ENCODE results near the gene DNPEP. TPM values are rescaled to one million over a fixed set of nuclear protein-coding genes. Genes with fewer than 3 reads are reported as not detected.

The DNPEP gene
- total RNA-seq, result 25.1 TPM

DNA sequence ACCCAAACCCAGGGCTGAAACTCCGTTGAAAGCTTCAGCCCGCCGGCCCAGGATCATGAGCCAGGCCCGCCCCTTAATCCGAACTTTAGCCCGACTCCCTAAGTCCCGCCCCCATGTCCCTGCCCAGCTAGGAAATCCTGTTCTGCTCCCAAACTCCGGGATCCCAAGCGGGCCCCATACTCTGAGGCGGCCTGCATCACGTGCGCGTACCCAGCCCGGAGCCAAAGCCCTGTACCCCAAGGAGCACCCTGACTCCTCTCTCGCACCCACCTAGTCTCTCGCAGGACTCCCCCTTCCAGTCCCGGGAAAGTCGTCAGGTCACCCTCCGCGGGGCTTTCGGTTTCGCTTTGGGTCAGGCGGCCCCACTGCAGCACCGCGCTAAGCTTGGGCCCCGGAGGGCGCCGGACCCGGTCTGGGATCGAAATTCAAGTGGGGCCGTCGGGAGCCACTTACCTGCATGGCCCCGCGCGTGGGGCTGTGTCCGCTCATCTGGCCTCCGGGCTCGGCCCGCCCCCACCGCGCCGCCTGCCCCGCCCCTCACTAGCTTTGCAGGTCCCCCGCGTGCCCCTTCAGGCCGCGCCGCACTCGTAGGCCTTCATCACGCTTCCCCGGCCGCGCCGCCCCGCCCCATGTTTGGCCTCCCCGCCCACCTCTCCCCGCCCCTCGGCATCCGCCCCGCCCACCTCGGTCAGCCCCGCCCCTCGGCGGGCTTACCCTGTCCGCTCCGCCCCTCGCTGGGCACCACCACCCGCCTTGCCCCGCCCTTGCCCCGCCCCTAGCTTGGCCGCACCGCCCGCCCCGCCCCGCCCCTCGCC lies at the start of gene DNPEP:
DNPEP (minus strand) TSS at position 607 of the 815 bp plus-strand sequence; CDS start at position 489, 118 bp downstream.
- Histone ChIP-seq H3K4me3 (ENCODE audit: low read length in 3 of 3) (peak within 1 kb of the TSS; percentile 83 to 92 (median 91)), H3K36me3 (ENCODE audit: control insufficient read depth in 3 of 3, insufficient read depth in 3 of 3, low read length in 3 of 3) (peaks cover 33 to 38% (median 36%) of the 10 kb centered on the region in 3 donors), H3K27ac (ENCODE audit: low read depth, low read length) (peak within 1 kb of the TSS; percentile 91), H3K9ac (ENCODE audit: low read depth in 1 of 3, low read length in 3 of 3) (peak within 1 kb of the TSS; percentile 92 to 97 (median 93)), H3K4me1 (ENCODE audit: control insufficient read depth in 3 of 3, insufficient read depth in 3 of 3, low read length in 3 of 3) (peaks cover 13 to 25% (median 13%) of the 10 kb centered on the region in 3 donors), H3K9me3 (ENCODE audit: control insufficient read depth in 3 of 3, low read length in 3 of 3) (no peaks in the 10 kb centered on the region), H3K27me3 (ENCODE audit: control insufficient read depth in 3 of 3, insufficient read depth in 3 of 3, low read length in 3 of 3) (no peaks in the 10 kb centered on the region)

GRCh38 chr2:219437141-219437540 lies 49.4 kb upstream of the DNPEP start:
- Histone ChIP-seq H3K36me3 (ENCODE audit: control insufficient read depth in 3 of 3, insufficient read depth in 3 of 3, low read length in 3 of 3) (peaks cover 0 to 5% (median 5%) of the 10 kb centered on the region in 3 donors), H3K27me3 (ENCODE audit: control insufficient read depth in 3 of 3, insufficient read depth in 3 of 3, low read length in 3 of 3) (peaks cover 0 to 13% (median 12%) of the 10 kb centered on the region in 3 donors), H3K9me3 (ENCODE audit: control insufficient read depth in 3 of 3, low read length in 3 of 3) (no peaks in the 10 kb centered on the region), H3K4me3 (ENCODE audit: low read length in 3 of 3) (peak overlapping the region; percentile 81 to 86 (median 84)), H3K4me1 (ENCODE audit: control insufficient read depth in 3 of 3, insufficient read depth in 3 of 3, low read length in 3 of 3) (peaks cover 68 to 84% (median 69%) of the 10 kb centered on the region in 3 donors), H3K9ac (ENCODE audit: low read depth in 1 of 3, low read length in 3 of 3) (peak overlapping the region; percentile 40 to 94 (median 92)), H3K27ac (ENCODE audit: low read depth, low read length) (peak overlapping the region; percentile 96)

GRCh38 chr2:219436491-219436890 lies 48.8 kb upstream of the DNPEP start:
- peak overlapping the region; percentile 96 for H3K27ac ChIP-seq (ENCODE audit: low read depth, low read length)
- H3K4me3 ChIP-seq (ENCODE audit: low read length in 3 of 3), result peak overlapping the region; percentile 81 to 86 (median 84)
- no peaks in the 10 kb centered on the region for H3K9me3 ChIP-seq (ENCODE audit: control insufficient read depth in 3 of 3, low read length in 3 of 3)
- peaks cover 0 to 12% (median 11%) of the 10 kb centered on the region in 3 donors for H3K27me3 ChIP-seq (ENCODE audit: control insufficient read depth in 3 of 3, insufficient read depth in 3 of 3, low read length in 3 of 3)
- H3K9ac ChIP-seq (ENCODE audit: low read depth in 1 of 3, low read length in 3 of 3), result peak overlapping the region; percentile 92 to 94 (median 94)
- peaks cover 0 to 5% (median 5%) of the 10 kb centered on the region in 3 donors for H3K36me3 ChIP-seq (ENCODE audit: control insufficient read depth in 3 of 3, insufficient read depth in 3 of 3, low read length in 3 of 3)
- peaks cover 66 to 81% (median 67%) of the 10 kb centered on the region in 3 donors for H3K4me1 ChIP-seq (ENCODE audit: control insufficient read depth in 3 of 3, insufficient read depth in 3 of 3, low read length in 3 of 3)

DNA sequence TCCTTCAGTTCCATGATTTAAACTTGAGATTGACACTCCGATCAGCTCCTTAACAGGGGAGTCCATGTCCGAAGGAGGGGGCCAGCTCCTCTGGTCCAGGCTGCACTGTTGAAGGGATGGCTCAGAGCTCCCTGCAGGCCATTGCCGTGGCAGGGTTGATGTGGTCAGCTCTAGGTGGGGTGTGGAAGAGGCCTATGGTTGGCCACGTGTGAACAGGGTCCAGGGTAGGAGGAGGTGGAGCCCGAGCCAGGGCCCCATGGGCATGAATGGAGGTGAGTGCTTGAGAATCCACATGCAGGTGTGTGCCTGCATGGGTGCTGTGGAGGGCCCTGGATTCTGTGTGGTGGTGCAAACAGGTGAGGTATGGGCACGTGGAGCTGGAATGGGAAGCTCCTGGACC lies 48.0 kb upstream of the DNPEP start:
- Histone ChIP-seq H3K36me3 (ENCODE audit: control insufficient read depth in 3 of 3, insufficient read depth in 3 of 3, low read length in 3 of 3) (peaks cover 0 to 5% (median 5%) of the 10 kb centered on the region in 3 donors), H3K27me3 (ENCODE audit: control insufficient read depth in 3 of 3, insufficient read depth in 3 of 3, low read length in 3 of 3) (peaks cover 0 to 10% (median 8%) of the 10 kb centered on the region in 3 donors), H3K9ac (ENCODE audit: low read depth in 1 of 3, low read length in 3 of 3) (peak overlapping the region; percentile 92 to 94 (median 94)), H3K9me3 (ENCODE audit: control insufficient read depth in 3 of 3, low read length in 3 of 3) (no peaks in the 10 kb centered on the region), H3K4me1 (ENCODE audit: control insufficient read depth in 3 of 3, insufficient read depth in 3 of 3, low read length in 3 of 3) (peaks cover 62 to 78% (median 63%) of the 10 kb centered on the region in 3 donors), H3K4me3 (ENCODE audit: low read length in 3 of 3) (peak overlapping the region; percentile 81 to 86 (median 84)), H3K27ac (ENCODE audit: low read depth, low read length) (peak overlapping the region; percentile 96)

DNA sequence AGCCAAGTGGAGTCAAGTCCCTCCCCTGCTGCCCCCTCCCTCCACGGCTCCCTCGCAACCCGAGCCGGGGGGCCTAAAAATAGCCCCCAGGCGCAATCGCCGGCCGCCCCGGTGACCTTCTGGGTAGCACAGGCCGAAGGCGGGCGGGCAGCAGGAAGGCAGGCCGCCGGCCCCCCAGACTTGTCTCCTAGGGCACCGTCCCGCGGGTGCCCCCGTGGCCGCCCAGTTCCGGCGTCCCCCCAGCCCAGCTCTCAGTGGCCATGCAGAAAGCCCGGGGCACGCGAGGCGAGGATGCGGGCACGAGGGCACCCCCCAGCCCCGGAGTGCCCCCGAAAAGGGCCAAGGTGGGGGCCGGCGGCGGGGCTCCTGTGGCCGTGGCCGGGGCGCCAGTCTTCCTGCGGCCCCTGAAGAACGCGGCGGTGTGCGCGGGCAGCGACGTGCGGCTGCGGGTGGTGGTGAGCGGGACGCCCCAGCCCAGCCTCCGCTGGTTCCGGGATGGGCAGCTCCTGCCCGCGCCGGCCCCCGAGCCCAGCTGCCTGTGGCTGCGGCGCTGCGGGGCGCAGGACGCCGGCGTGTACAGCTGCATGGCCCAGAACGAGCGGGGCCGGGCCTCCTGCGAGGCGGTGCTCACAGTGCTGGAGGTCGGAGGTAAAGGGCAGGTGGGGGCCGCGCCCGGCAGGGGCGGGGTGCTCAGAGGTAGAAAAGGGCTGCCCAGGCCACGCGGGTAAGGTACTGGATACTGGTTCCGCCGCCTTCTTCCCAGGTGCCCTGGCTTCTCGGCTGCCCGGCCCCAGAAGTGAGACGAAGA lies 47.2 kb upstream of the DNPEP start, which contains the start of gene SPEG:
SPEG (plus strand) TSS at position 126 of the 808 bp plus-strand sequence; CDS start at position 261, 135 bp downstream.
- Histone ChIP-seq H3K27me3 (ENCODE audit: control insufficient read depth in 3 of 3, insufficient read depth in 3 of 3, low read length in 3 of 3) (peaks cover 0 to 10% (median 8%) of the 10 kb centered on the region in 3 donors), H3K4me3 (ENCODE audit: low read length in 3 of 3) (peak within 1 kb of the TSS; percentile 81 to 86 (median 84)), H3K27ac (ENCODE audit: low read depth, low read length) (peak within 1 kb of the TSS; percentile 96), H3K9ac (ENCODE audit: low read depth in 1 of 3, low read length in 3 of 3) (peak within 1 kb of the TSS; percentile 92 to 94 (median 94)), H3K9me3 (ENCODE audit: control insufficient read depth in 3 of 3, low read length in 3 of 3) (no peaks in the 10 kb centered on the region), H3K36me3 (ENCODE audit: control insufficient read depth in 3 of 3, insufficient read depth in 3 of 3, low read length in 3 of 3) (peaks cover 0 to 5% (median 5%) of the 10 kb centered on the region in 3 donors), H3K4me1 (ENCODE audit: control insufficient read depth in 3 of 3, insufficient read depth in 3 of 3, low read length in 3 of 3) (peaks cover 62 to 79% (median 63%) of the 10 kb centered on the region in 3 donors)

- peaks cover 57 to 75% (median 60%) of the 10 kb centered on the region in 3 donors for H3K4me1 ChIP-seq (ENCODE audit: control insufficient read depth in 3 of 3, insufficient read depth in 3 of 3, low read length in 3 of 3)
These were observed 46.7 kb upstream of the DNPEP start for GRCh38 chr2:219434468-219434717.

GRCh38 chr2:219433666-219434467 lies 46.2 kb upstream of the DNPEP start:
- peak overlapping the region; percentile 76 to 94 (median 92) for H3K9ac ChIP-seq (ENCODE audit: low read depth in 1 of 3, low read length in 3 of 3)
- peaks cover 0 to 10% (median 8%) of the 10 kb centered on the region in 3 donors for H3K27me3 ChIP-seq (ENCODE audit: control insufficient read depth in 3 of 3, insufficient read depth in 3 of 3, low read length in 3 of 3)
- peaks cover 0 to 5% (median 5%) of the 10 kb centered on the region in 3 donors for H3K36me3 ChIP-seq (ENCODE audit: control insufficient read depth in 3 of 3, insufficient read depth in 3 of 3, low read length in 3 of 3)
- peak overlapping the region; percentile 59 to 84 (median 73) for H3K4me3 ChIP-seq (ENCODE audit: low read length in 3 of 3)
- H3K27ac ChIP-seq (ENCODE audit: low read depth, low read length), result peak overlapping the region; percentile 96
- peaks cover 52 to 69% (median 55%) of the 10 kb centered on the region in 3 donors for H3K4me1 ChIP-seq (ENCODE audit: control insufficient read depth in 3 of 3, insufficient read depth in 3 of 3, low read length in 3 of 3)
- H3K9me3 ChIP-seq (ENCODE audit: control insufficient read depth in 3 of 3, low read length in 3 of 3), result no peaks in the 10 kb centered on the region

More at GRCh38 chr2:219434468-219434717, 46.7 kb upstream of the DNPEP start:
- peaks cover 0 to 10% (median 8%) of the 10 kb centered on the region in 3 donors for H3K27me3 ChIP-seq (ENCODE audit: control insufficient read depth in 3 of 3, insufficient read depth in 3 of 3, low read length in 3 of 3)
- peaks cover 0 to 5% (median 5%) of the 10 kb centered on the region in 3 donors for H3K36me3 ChIP-seq (ENCODE audit: control insufficient read depth in 3 of 3, insufficient read depth in 3 of 3, low read length in 3 of 3)
- no peaks in the 10 kb centered on the region for H3K9me3 ChIP-seq (ENCODE audit: control insufficient read depth in 3 of 3, low read length in 3 of 3)
- H3K27ac ChIP-seq (ENCODE audit: low read depth, low read length), result peak overlapping the region; percentile 96
- peak overlapping the region; percentile 76 to 94 (median 92) for H3K9ac ChIP-seq (ENCODE audit: low read depth in 1 of 3, low read length in 3 of 3)
- peak overlapping the region; percentile 59 to 84 (median 73) for H3K4me3 ChIP-seq (ENCODE audit: low read length in 3 of 3)

DNA sequence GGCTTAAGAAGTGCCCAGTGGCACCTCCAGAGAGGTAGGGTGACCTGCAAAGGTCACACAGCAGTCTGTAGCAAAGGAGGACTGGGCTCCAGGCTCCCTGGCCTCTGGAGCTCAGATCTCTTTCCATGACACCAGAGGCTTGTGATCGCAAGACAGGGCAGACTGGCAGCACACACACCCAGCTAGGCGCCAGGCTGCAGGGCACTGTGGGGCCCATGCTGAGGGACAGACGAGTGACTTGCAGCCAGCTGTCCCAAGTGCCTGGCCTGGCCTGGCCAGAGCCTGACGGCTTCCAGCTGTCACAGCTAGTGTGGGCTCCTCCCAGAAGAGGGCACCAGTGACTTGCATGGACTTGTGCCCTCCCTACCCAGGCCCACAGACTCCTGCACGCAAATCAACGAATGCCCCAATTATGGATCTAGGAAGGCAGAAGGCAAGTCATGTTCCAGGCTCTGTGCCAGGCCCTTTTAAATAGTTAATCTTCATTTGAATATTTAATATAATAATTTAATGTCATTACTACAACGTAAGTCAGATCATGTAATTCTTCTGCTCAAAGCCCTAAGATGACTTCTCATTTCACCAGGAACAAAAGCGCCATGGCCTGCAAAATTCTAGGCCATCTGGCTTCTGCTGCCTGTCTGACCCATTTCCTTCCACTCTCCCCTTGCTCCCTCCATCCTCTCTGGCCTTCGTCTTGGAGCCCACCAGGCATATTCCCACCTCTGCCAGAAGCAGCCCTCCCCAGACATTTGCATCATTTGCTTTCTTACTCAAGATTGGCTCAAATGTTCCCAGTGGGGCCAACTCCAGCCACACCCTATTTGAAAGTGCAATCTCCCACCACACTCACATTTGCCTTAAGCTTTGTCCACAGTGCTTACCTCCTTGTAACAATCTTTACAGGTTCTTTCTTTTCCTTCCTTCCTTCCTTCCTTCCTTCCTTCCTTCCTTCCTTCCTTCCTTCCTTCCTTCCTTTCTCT lies 43.2 kb upstream of the DNPEP start:
- no peaks in the 10 kb centered on the region for H3K9me3 ChIP-seq (ENCODE audit: control insufficient read depth in 3 of 3, low read length in 3 of 3)
- H3K36me3 ChIP-seq (ENCODE audit: control insufficient read depth in 3 of 3, insufficient read depth in 3 of 3, low read length in 3 of 3), result peaks cover 5 to 11% (median 11%) of the 10 kb centered on the region in 3 donors
- peak overlapping the region; percentile 82 for H3K27ac ChIP-seq (ENCODE audit: low read depth, low read length)
- H3K4me1 ChIP-seq (ENCODE audit: control insufficient read depth in 3 of 3, insufficient read depth in 3 of 3, low read length in 3 of 3), result peaks cover 24 to 44% (median 25%) of the 10 kb centered on the region in 3 donors
- no peak overlapping the region for H3K4me3 ChIP-seq (ENCODE audit: low read length in 3 of 3)
- peak overlapping the region in 1 of 3 donors; percentile 70 for H3K9ac ChIP-seq (ENCODE audit: low read depth in 1 of 3, low read length in 3 of 3)
- H3K27me3 ChIP-seq (ENCODE audit: control insufficient read depth in 3 of 3, insufficient read depth in 3 of 3, low read length in 3 of 3), result peaks cover 0 to 10% (median 6%) of the 10 kb centered on the region in 3 donors

All from skeletal muscle tissue (tissue), 4 donors.